Anterior cingulate cortex (tissue), 58 donors: ENCODE results near the gene HSD17B2.
"Not testable (repeated sequence)": the region's sequence is repeated elsewhere in the genome, so short reads cannot be mapped to it uniquely, and the experiment has no call there.

Source experiments
- DNase-seq, 58 donors: peaks; one replicate each; lab custom pipeline; 2025; lab: John Stamatoyannopoulos, UW

Gene HSD17B2

GRCh38 chr16:82034981-82035612 is at the start of gene HSD17B2:
Gene HSD17B2 (plus strand): TSS chr16:82035253. CDS start chr16:82035425, 172 bp downstream.
- DNase-seq: no peak

DNA sequence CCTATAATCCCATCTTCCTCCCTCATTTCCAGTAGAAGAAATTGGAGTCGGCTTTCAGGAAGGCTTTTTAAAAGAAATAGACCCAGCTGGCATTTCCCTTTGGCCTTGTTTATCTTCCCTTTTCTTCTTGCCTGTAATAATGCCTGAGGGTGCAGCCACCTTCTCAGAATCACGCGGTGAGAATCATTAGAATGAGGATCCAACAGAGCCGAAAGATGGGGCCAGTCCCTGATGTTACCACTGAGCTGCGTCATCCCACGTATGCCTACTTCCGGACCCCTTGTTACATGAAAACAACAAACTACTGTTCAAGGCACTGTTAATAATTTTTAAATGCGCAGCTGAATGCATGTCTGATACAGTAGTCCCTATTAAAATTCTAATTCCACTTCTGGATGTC is 47.9 kb upstream of the HSD17B2 start:
- no peak for DNase-seq

- DNase-seq: no peak
Observed at GRCh38 chr16:81987706-81988105, 47.3 kb upstream of the HSD17B2 start.

- DNase-seq: peak in 2 of 58 donors; percentile 0 to 1
Observed at GRCh38 chr16:81992859-81993258, 42.2 kb upstream of the HSD17B2 start.

- no peak for DNase-seq
Observed at GRCh38 chr16:81994485-81994884, 40.6 kb upstream of the HSD17B2 start.

DNA sequence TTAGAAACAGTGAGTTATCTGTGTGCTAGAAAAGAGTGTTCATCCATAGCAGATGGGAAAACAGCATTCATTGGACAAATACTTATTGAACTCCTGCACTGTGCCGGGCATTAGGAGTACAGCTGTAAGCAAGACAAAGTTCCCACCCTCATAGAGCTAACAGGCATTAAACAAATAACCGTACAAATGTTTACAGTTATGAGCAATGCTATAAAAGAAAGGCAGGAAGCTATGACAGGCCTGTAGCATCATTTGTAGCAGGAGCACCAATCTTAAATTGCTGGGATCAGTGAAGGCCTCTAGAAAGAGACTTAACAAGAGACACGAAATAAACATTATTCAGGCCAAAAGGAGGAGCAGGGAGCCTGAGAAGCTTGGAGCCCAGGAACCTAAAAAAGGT is 39.4 kb upstream of the HSD17B2 start:
- no peak for DNase-seq

- DNase-seq: no peak
Observed at GRCh38 chr16:81996664-81997509, 38.2 kb upstream of the HSD17B2 start.

DNA sequence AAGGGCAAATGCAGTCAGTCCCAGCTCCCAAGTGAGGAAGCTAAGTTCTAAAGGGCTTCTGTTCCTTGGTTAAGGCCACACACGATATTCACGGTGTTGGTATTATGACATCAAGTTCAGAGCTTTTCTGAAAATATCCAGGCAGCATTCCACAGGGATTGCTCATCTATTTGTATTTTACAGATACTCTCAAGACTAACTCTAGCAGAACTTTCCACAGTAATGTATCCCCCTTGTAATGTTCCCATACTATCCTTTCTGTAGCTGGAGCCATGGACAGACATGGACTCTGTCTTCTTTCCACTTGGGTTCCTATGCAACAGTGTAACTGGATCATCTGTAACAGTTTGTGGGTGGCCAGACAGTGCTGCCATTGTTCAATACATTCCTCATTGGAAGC is 37.3 kb upstream of the HSD17B2 start:
- no peak for DNase-seq

DNA sequence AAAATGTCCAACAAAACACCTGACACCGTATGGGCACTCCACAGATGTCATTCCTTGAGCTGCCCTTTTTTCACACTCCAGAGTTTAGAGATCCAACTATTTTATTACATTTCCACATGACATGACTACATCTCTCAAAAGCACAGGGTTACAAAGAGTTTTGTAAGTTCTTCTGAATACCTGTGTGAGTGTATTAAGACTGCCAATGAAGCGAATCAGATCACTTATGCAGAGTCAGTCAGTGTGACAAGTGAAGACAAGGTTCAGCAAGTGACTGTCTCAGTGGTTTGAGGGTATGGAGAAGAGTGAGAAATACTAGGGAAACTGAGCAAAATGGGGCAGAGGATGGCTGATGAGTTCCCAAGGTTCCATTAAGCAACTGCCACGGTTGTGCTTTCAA is 32.2 kb upstream of the HSD17B2 start:
- no peak for DNase-seq

GRCh38 chr16:82004601-82005000 is 30.5 kb upstream of the HSD17B2 start:
- no peak for DNase-seq

- DNase-seq: no peak
Observed at GRCh38 chr16:82005027-82005830, 29.8 kb upstream of the HSD17B2 start.

DNA sequence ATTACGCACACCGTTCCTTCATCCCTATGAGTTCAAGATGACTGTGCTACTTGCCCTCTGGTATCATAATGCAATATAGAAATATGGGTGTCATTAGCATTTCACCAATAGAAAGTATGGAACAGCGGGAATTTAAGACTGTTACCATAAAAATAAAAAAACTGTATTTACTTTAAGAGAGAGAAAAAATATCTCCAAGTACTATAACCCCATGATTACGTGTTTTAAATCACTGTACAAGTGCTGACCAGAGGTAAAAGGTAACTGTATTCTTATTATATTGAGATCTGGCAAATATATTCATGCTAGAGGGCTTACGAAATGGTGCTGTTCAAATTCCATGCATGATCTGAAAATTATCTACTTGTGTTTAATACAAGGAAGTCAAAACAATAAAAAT is 29.0 kb upstream of the HSD17B2 start:
- DNase-seq: no peak

DNA sequence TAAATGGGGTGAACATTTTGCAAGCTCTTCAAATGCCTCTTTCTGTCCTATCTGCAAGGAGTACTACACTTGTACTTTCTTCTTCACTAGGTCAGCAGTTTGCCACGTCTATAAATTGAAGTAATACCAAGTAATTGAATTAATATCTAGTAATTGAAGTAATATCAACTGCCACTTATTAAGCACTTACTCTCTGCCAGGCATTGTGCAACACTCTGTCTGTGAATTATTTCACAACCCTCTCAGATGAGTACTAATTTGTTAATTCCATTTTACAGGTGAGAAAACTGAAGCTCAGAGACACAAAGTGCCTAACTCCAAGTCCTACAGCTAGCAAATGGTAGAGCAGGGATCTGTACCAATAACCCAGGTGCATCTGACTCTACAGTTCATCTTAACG is 27.9 kb upstream of the HSD17B2 start:
- no peak for DNase-seq

GRCh38 chr16:82008957-82009592 is 26.0 kb upstream of the HSD17B2 start:
- no peak for DNase-seq

- not testable (repeated sequence) for DNase-seq
Observed at GRCh38 chr16:82009789-82010188, 25.3 kb upstream of the HSD17B2 start.

DNA sequence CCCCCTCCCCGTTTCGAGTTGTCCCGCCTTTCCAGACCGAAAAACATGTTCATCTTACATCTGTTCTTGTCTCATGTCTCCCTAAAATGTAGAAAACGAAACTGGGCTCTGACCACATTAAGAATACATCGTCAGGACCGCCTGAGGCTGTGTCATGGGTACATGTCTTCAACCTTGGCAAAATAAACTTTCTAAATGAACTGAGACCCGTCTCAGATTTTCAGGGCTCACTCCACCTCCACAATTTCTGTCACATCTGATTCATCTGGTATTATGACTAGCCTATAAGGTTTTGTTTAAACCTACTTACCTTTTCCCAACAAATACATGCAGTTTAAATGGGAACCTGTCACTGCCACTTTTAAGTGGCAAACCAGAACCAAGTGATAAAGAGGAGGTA is 24.4 kb upstream of the HSD17B2 start:
- DNase-seq: no peak

DNA sequence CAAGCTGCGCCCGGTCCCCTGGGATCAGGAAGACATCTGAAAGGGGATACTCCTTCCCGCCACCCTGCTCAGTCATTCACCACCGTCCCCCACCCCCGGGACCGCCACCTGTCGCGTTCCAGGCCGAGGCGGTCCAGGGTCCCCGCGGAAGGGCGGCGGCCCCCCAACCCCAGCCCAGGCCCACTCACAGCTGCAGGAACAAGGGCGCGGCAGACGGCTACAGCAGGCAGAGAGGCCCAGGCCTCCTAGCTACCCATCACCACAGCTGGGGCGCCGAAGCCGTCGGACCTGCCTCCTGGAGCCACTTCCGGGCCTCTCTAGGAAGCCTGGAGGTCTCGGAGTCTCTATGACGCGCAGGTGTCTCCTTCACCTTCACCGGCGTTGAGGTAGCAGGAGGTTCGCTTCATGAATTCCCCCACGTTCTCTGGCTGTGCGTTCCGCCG is 23.8 kb upstream of the HSD17B2 start, which contains the start of gene SDR42E1:
TSS of gene SDR42E1 (minus strand) at position 272 of the 443 bp plus-strand sequence. CDS start 10,612 bp downstream, outside the sequence.
- no peak for DNase-seq

- no peak for DNase-seq
Observed at GRCh38 chr16:82013139-82013538, 21.9 kb upstream of the HSD17B2 start.

DNA sequence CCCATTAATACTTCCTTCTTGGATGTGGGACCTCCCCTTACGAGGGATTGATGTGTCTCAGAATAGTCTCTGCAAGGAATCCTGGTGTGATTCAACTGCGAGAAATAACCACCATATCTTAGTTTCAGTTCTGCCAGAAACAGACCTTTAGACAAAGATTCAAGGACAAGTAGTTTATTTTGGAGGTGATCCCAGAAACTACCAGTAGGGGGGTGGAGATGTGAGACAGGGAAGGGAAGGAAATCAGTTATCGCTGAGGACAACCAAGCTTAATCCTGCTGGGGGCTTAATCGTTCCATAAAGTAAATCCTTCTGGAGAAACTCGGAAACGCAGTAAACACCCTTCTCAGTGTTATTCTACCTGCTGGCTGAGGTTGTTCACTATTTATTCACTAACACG is 18.8 kb upstream of the HSD17B2 start:
- no peak for DNase-seq

GRCh38 chr16:82016964-82017363 is 18.1 kb upstream of the HSD17B2 start:
- DNase-seq: no peak
